Epithelial cell of prostate (primary cell): ENCODE data around the gene CD300LF.

Experiments
- DNase-seq: peaks from one replicate; pipeline ENCODE4 v3.0.0-alpha.2; 2011; ENCODE audit warnings: low read depth, low spot score
- H3K27ac ChIP-seq: fragments of 450-650 bp; 2 replicates; pipeline ENCODE4 v1.5.1; 2017; ENCODE audit warnings: mild to moderate bottlenecking

CD300LF gene

GRCh38 chr17:74746922-74747321 is 34.2 kb upstream of the CD300LF start:
- no peak for DNase-seq
- no peak overlapping the region for H3K27ac ChIP-seq

DNA sequence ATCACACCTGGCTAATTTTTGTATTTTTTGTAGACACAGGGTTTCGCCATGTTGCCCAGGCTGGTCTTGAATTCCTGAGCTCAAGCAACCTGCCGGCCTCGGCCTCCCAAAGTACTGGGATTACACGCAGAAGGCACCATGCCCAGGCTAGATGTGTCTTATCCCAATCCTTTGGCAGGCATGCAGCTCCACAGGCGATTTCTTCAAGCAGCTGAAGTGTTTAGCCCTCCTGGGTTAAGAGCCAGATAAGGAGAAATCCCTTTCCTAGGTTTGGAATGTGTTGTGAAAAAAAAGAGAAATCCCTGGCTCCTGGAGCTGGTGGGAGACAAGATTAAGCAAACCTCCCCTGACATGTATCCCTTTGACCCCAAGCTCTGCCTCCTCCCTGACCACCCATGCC is 33.7 kb upstream of the CD300LF start:
- no peak for DNase-seq
- no peak overlapping the region for H3K27ac ChIP-seq

- no peak for DNase-seq
- no peak overlapping the region for H3K27ac ChIP-seq
Measured at GRCh38 chr17:74745548-74746177, 32.9 kb upstream of the CD300LF start.

GRCh38 chr17:74744714-74745547 is 32.2 kb upstream of the CD300LF start:
- H3K27ac ChIP-seq, result no peak overlapping the region
- no peak for DNase-seq

DNA sequence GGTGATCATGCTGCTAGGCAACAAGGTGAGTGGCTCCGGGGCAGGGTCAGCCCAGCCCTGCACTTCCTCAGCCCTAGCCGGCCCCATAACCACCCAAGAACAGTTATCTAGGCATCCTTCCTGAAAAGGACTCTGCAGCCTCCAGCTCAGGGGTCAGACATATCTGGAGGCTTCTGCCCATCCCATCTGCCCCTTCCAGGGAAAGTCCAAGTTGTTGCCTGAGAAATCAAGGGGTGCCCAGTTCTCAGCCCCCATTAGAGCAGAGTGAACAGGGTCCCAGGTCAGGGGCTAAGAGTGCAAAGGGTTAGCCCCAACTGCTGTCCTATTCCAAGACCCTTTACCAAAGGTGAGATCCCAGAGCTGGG is 31.6 kb upstream of the CD300LF start:
- H3K27ac ChIP-seq, result no peak overlapping the region
- DNase-seq, result no peak

DNA sequence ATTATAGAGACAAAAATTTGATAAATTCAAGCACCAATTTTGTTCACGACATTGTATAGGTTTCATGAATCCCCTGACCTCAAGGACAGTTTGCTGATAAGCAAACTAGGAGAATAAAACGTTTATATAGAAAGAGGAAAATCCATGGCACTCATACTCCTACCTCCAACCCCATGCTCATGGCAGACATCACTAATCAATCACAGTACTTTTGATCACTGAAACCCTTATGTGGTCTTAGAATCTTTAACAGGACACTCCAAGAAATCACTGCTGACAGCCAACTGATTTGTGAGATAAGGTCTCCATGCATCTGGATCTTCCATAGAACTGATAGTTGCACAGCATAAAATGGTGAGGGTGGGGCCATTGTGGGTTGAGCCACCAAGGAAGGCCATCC is 31.0 kb upstream of the CD300LF start:
- no peak overlapping the region for H3K27ac ChIP-seq
- no peak for DNase-seq

GRCh38 chr17:74742978-74743545 is 30.3 kb upstream of the CD300LF start:
- DNase-seq, result no peak
- no peak overlapping the region for H3K27ac ChIP-seq

GRCh38 chr17:74742153-74742515 is 29.4 kb upstream of the CD300LF start:
- no peak for DNase-seq
- H3K27ac ChIP-seq, result no peak overlapping the region

- no peak for DNase-seq
- no peak overlapping the region for H3K27ac ChIP-seq
Measured at GRCh38 chr17:74740641-74741387, 28.1 kb upstream of the CD300LF start.

- no peak for DNase-seq
- no peak overlapping the region for H3K27ac ChIP-seq
Measured at GRCh38 chr17:74740173-74740572, 27.4 kb upstream of the CD300LF start.

DNA sequence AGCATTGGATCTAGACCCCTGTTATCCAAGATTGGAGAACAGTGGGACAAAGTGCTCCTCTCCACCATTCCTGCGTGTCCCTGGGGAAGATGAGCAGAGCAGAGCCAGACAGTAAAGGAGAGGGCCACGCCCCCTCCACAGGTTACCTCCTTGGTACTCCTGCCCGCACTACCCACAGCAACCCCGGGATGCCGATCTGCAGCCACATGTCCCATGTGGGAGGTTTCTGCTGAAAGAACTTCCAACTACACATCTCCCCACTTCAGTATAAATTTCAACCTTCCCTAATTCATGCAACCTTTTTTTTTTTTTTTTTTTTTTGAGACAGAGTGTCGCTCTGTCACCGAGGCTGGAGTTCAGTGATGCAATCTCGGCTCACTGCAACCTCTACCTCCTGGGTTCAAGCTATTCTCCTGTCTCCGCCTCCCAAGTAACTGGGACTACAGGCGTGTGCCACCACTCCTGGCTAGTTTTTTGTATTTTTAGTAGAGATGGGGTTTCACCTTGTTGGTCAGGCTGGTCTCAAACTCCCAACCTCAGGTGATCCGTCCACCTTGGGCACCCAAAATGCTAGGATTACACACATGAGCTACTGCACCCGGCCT is 26.6 kb upstream of the CD300LF start:
- H3K27ac ChIP-seq, result no peak overlapping the region
- no peak for DNase-seq

GRCh38 chr17:74738051-74738996 is 25.6 kb upstream of the CD300LF start:
- H3K27ac ChIP-seq, result no peak overlapping the region
- no peak for DNase-seq

DNA sequence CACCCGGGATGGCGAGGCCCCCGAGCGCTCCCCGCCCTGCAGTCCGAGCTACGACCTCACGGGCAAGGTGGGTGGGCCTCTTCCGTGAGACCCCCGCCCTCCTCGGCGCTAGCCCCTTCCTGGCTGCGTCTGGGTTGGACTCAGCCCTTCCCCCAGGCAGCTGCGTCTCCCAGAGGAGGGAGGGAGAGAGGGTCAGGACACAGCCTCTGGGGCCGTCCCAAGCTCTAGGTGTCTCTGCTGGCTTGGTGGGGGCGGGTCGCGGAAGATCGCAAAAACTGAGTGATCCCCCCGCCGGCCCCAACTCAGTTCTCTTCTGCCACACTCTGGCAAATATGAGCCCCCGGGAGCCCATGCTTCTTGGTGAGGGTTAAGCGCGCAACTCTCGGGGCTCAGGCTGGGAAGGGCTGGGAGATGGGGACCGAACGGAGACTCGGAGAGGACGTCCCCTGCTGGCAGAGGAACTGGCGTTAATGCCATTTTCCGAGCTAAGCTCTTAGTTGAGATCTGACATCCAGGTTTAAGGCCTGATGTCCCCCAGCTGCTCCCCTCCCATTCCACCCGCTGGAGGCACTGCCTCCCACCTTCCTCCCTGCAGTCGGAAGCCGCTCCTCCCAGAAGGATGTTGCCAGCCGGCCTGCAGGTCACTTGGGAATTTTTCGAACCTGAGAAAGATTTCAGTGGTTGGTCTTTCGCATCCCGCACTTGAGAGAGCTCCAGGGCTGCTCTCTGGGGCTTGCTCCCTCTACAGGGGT is 24.8 kb upstream of the CD300LF start:
- H3K27ac ChIP-seq, result no peak overlapping the region
- DNase-seq, result no peak

GRCh38 chr17:74736513-74737298 is 24.0 kb upstream of the CD300LF start, which contains the start of gene RAB37:
Gene RAB37, plus strand, starts transcription at chr17:74737256. Its CDS starts 17 bp downstream, at chr17:74737273.
- no peak for DNase-seq
- H3K27ac ChIP-seq, result no peak within 1 kb of the TSS

GRCh38 chr17:74734256-74734655 is 21.5 kb upstream of the CD300LF start:
- DNase-seq, result no peak
- no peak overlapping the region for H3K27ac ChIP-seq

GRCh38 chr17:74733365-74734122 is 20.8 kb upstream of the CD300LF start:
- DNase-seq, result no peak
- H3K27ac ChIP-seq, result no peak overlapping the region
